Testis (tissue), 3 donors: ENCODE data around the gene SYNM. TPM values are rescaled to one million over a fixed set of nuclear protein-coding genes. Genes with fewer than 3 reads are reported as not detected.

Source experiments
- DNase-seq: peaks from one replicate; pipeline ENCODE4 v3.0.0-alpha.2; 2019
- H3K27ac ChIP-seq, 2 donors: fragments of 200-600 bp; sonication (generic); one replicate each; pipeline ENCODE4 v1.5.1; 2019
- H3K27me3 ChIP-seq: fragments of 200-600 bp; sonication (generic); one replicate; pipeline ENCODE4 v1.5.1; 2019
- H3K36me3 ChIP-seq: fragments of 200-600 bp; sonication (generic); one replicate; pipeline ENCODE4 v1.5.1; 2017; ENCODE audit warnings: low read depth; ENCODE audit errors: missing control alignments
- H3K4me1 ChIP-seq: fragments of 200-600 bp; sonication (generic); one replicate; pipeline ENCODE4 v1.5.1; 2019
- H3K4me3 ChIP-seq, 2 donors: fragments of 200-600 bp; sonication (generic); one replicate each; pipeline ENCODE4 v1.5.1; 2017 to 2019
- H3K9me3 ChIP-seq: fragments of 200-600 bp; sonication (generic); one replicate; pipeline ENCODE4 v1.5.1; 2017
- POLR2A ChIP-seq: fragments of 450-650 bp; IDR thresholded peaks from one replicate; pipeline ENCODE4 v1.6.1; 2017; ENCODE audit warnings: antibody characterized with exemption, mild to moderate bottlenecking, moderate library complexity
- WGBS, 2 donors: methylation state at CpG; one replicate each; pipeline ENCODE4 v1.1.5; 2018; 5-methylcytosine and 5-hydroxymethylcytosine counted together
- intact Hi-C: fragments of 100-400 bp; cut with DNase I; formaldehyde crosslinking; loops from one replicate; pipeline ENCODE4 v1.15.1; 2023; ENCODE audit warnings: low total_unique reads
- polyA plus RNA-seq: library from polyadenylated mRNA; stranded (reverse); fragments of 350-450 nt; fragmentation: Illumina TruSeq; extraction: RNeasy Lipid Tissue Mini Kit (QIAGEN cat#74804); gene quantifications from one replicate; pipeline ENCODE4 v1.2.3, GENCODE V29; 2014; ENCODE audit warnings: low read depth, low replicate concordance; ENCODE audit not compliant: insufficient read depth
- total RNA-seq, 2 donors: library from RNA; depleted of rRNA; stranded (reverse); fragments of >200 nt; gene quantifications; one replicate each; pipeline ENCODE4 v1.2.3, GENCODE V29; 2016
- TF ChIP-seq, protein P1 (sequence below), 3 experiments: fragments of 450-650 bp in 2 of 3; fragments of 200-600 bp in 1 of 3; sonication (generic) in 1 of 3; IDR thresholded peaks; one replicate each; pipeline ENCODE4 v1.5.1; 2016 to 2019; ENCODE audit warnings: antibody characterized with exemption in 3 of 3, mild to moderate bottlenecking in 2 of 3, moderate library complexity in 1 of 3

The SYNM gene
- total and polyA plus RNA-seq, 3 donors from 2014 or later: 10.0 to 17.9 (median 11.1) TPM

- H3K9me3 ChIP-seq: no peaks in the 10 kb centered on the region
- WGBS, 2 donors: 76 to 83% methylated on average over 13 of the region's 13 CpGs
- H3K27me3 ChIP-seq: no peaks in the 10 kb centered on the region
- no peak for TF ChIP-seq POLR2A
- TF ChIP-seq, protein P1, sequence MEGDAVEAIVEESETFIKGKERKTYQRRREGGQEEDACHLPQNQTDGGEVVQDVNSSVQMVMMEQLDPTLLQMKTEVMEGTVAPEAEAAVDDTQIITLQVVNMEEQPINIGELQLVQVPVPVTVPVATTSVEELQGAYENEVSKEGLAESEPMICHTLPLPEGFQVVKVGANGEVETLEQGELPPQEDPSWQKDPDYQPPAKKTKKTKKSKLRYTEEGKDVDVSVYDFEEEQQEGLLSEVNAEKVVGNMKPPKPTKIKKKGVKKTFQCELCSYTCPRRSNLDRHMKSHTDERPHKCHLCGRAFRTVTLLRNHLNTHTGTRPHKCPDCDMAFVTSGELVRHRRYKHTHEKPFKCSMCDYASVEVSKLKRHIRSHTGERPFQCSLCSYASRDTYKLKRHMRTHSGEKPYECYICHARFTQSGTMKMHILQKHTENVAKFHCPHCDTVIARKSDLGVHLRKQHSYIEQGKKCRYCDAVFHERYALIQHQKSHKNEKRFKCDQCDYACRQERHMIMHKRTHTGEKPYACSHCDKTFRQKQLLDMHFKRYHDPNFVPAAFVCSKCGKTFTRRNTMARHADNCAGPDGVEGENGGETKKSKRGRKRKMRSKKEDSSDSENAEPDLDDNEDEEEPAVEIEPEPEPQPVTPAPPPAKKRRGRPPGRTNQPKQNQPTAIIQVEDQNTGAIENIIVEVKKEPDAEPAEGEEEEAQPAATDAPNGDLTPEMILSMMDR (IDR thresholded peaks at IDR 0.05): no peak
- H3K27ac ChIP-seq: no peak overlapping the region
- intact Hi-C loops: no loop called here
- DNase-seq: no peak
- no peaks in the 10 kb centered on the region for H3K36me3 ChIP-seq
- no peak overlapping the region for H3K4me3 ChIP-seq
- H3K4me1 ChIP-seq: no peaks in the 10 kb centered on the region
Measured at GRCh38 chr15:99130314-99130713, 25.4 kb downstream of the SYNM start.

- peak; percentile 10 for DNase-seq
- Histone ChIP-seq H3K4me3 (no peak overlapping the region), H3K4me1 (no peaks in the 10 kb centered on the region), H3K9me3 (no peaks in the 10 kb centered on the region), H3K36me3 (no peaks in the 10 kb centered on the region), H3K27ac (no peak overlapping the region), H3K27me3 (no peaks in the 10 kb centered on the region)
- no peak for TF ChIP-seq POLR2A
- TF ChIP-seq, protein P1 (IDR thresholded peaks at IDR 0.05): no peak
- WGBS, 2 donors: 95 to 96% methylated on average over 30 of the region's 30 CpGs
- intact Hi-C loops: no loop called here
Measured at GRCh38 chr15:99130765-99131440, 26.0 kb downstream of the SYNM start.

GRCh38 chr15:99131441-99132023, 26.7 kb downstream of the SYNM start:
- Histone ChIP-seq H3K36me3 (no peaks in the 10 kb centered on the region), H3K27me3 (no peaks in the 10 kb centered on the region), H3K4me1 (no peaks in the 10 kb centered on the region), H3K27ac (no peak overlapping the region), H3K4me3 (no peak overlapping the region), H3K9me3 (no peaks in the 10 kb centered on the region)
- no peak for DNase-seq
- 93 to 95% methylated on average over 17 to 25 of the region's 25 CpGs for WGBS, 2 donors
- TF ChIP-seq, protein P1 (IDR thresholded peaks at IDR 0.05): no peak
- intact Hi-C loops: no loop called here

- Histone ChIP-seq H3K9me3 (no peaks in the 10 kb centered on the region), H3K4me1 (no peaks in the 10 kb centered on the region), H3K27ac (no peak overlapping the region), H3K36me3 (no peaks in the 10 kb centered on the region), H3K4me3 (no peak overlapping the region), H3K27me3 (no peaks in the 10 kb centered on the region)
- TF ChIP-seq POLR2A: no peak
- TF ChIP-seq, protein P1 (IDR thresholded peaks at IDR 0.05): no peak
- WGBS, 2 donors: 98% methylated on average over 4 of the region's 4 CpGs
- intact Hi-C loops: no loop called here
- no peak for DNase-seq
Measured at GRCh38 chr15:99132122-99132521, 27.2 kb downstream of the SYNM start.
